HepG2 (cell line): Measurements from ENCODE around the gene USF2. TPM values are rescaled to one million over a fixed set of nuclear protein-coding genes. Genes with fewer than 3 reads are reported as not detected.

Experiments used
- ATAC-seq: fragments of 200-7000 bp; cut with Tn5 transposase; 3 replicates; pipeline ENCODE4 v1.9.1; 2020; ENCODE audit warnings: mild to moderate bottlenecking, moderate library complexity
- BruUV-seq: library from RNA; stranded (reverse); fragments of 400-500 nt; replicated peaks from 2 replicates; lab custom pipeline; 2021; lab: Mats Ljungman, UMichigan
- CTCF ChIA-PET: fragments of 300-600 bp; formaldehyde crosslinking; extraction: SDS; loops from one replicate; lab custom pipeline; 2021; ENCODE audit warnings: low total read pairs, inconsistent platforms, low intra/inter-chr PET ratio; lab: Yijun Ruan, JAX
- POLR2A ChIA-PET: fragments of 350-600 bp; sonication (Branson Sonifier 250); formaldehyde crosslinking; loops from one replicate; lab custom pipeline; 2020; ENCODE audit warnings: antibody characterized with exemption, inconsistent platforms; lab: Yijun Ruan, JAX
- DNase-seq: peaks from one replicate; pipeline ENCODE4 v3.0.0-alpha.2; 2015; ENCODE audit warnings: low spot score
- FAIRE-seq: peaks from 3 replicates; lab custom pipeline; 2011; peaks lifted over from hg19 to GRCh38; lab: Jason Lieb, UNC
- H2AFZ ChIP-seq: one replicate; pipeline ENCODE4 v1.6.1; 2011; ENCODE audit warnings: low read length, inconsistent platforms
- H3K27ac ChIP-seq: fragments of 300-600 bp; 3 replicates; pipeline ENCODE4 v1.8.0; 2011; ENCODE audit warnings: mixed run types, mild to moderate bottlenecking, mixed read lengths, low read length, inconsistent platforms; ENCODE audit not compliant: insufficient read depth; ENCODE audit errors: extremely low read length
- H3K27me3 ChIP-seq, 2 experiments: fragments of 200-600 bp in 1 of 2; 2 replicates in 1 of 2; 3 replicates in 1 of 2; pipeline versions ENCODE4 v1.6.0 to v1.8.0; 2011; ENCODE audit warnings: low read length in 2 of 2, mild to moderate bottlenecking in 2 of 2, moderate library complexity in 2 of 2, inconsistent platforms in 1 of 2; ENCODE audit not compliant: insufficient read depth in 2 of 2, control insufficient read depth in 1 of 2
- H3K36me3 ChIP-seq, 2 experiments: fragments of 200-600 bp in 1 of 2; replicated peaks in 1 of 2; 2 replicates in 1 of 2; 3 replicates in 1 of 2; pipeline versions ENCODE4 v1.5.1 to v1.8.0; 2011; ENCODE audit warnings: low read length in 2 of 2, inconsistent platforms in 1 of 2; ENCODE audit not compliant: insufficient read depth in 2 of 2, control insufficient read depth in 1 of 2
- H3K4me1 ChIP-seq: 2 replicates; pipeline ENCODE4 v1.5.1; 2012; ENCODE audit warnings: low read length, inconsistent platforms; ENCODE audit not compliant: insufficient read depth
- H3K4me2 ChIP-seq: 2 replicates; pipeline ENCODE4 v1.6.0; 2011; ENCODE audit warnings: low read depth, low read length, inconsistent platforms
- H3K4me3 ChIP-seq, 3 experiments: fragments of 200-600 bp in 1 of 3; sonication (generic), shearing (Covaris generic) in 1 of 3; replicated peaks in 1 of 3; 2 replicates each; pipeline ENCODE4 v1.5.1; 2011 to 2016; ENCODE audit warnings: low read length in 3 of 3, inconsistent platforms in 2 of 3, low read depth in 2 of 3, mild to moderate bottlenecking in 2 of 3, control low read depth in 1 of 3, mixed read lengths in 1 of 3; ENCODE audit not compliant: insufficient read depth in 1 of 3
- H3K79me2 ChIP-seq: one replicate; pipeline ENCODE4 v1.6.1; 2011; ENCODE audit warnings: low read length, inconsistent platforms; ENCODE audit not compliant: insufficient read depth
- H3K9ac ChIP-seq: 2 replicates; pipeline ENCODE4 v1.6.0; 2011; ENCODE audit warnings: mild to moderate bottlenecking, low read depth, low read length, inconsistent platforms; ENCODE audit not compliant: insufficient read depth
- H3K9me3 ChIP-seq: 2 replicates; pipeline ENCODE4 v1.5.1; 2012; ENCODE audit warnings: mild to moderate bottlenecking, low read length
- H4K20me1 ChIP-seq: 2 replicates; pipeline ENCODE4 v1.6.0; 2011; ENCODE audit warnings: inconsistent platforms, mild to moderate bottlenecking, low read length, moderate library complexity; ENCODE audit not compliant: insufficient read depth
- GABPA ChIP-seq, 2 experiments: IDR thresholded peaks; 2 replicates each; pipeline ENCODE4 v1.6.1; 2011 to 2016; ENCODE audit warnings: low read depth in 2 of 2, low read length in 1 of 2, missing biosample characterization in 1 of 2, missing genetic modification characterization in 1 of 2
- MAFF ChIP-seq: IDR thresholded peaks from 2 replicates; pipeline ENCODE4 v1.6.1; 2011; ENCODE audit warnings: low read depth, low read length, improper control_type of control experiment
- MAFK ChIP-seq, 2 experiments: IDR thresholded peaks in 1 of 2; conservative IDR thresholded peaks in 1 of 2; 2 replicates each; pipeline ENCODE4 v1.6.1; 2011; ENCODE audit warnings: improper control_type of control experiment in 2 of 2, low read length in 2 of 2
- ZKSCAN8 ChIP-seq: IDR thresholded peaks from 2 replicates; pipeline ENCODE4 v1.6.1; 2016; ENCODE audit warnings: borderline replicate concordance, missing genetic modification reagents, missing compliant biosample characterization
- ZNF180 ChIP-seq: sonication (generic); formaldehyde crosslinking; IDR thresholded peaks from 2 replicates; pipeline ENCODE4 v1.4.0; 2020; ENCODE audit warnings: low read depth, missing genetic modification reagents, borderline replicate concordance
- WGBS: methylation state at CpG from one replicate; pipeline ENCODE4 v1.1.6; 2017; ENCODE audit warnings: low lambda C conversion rate; 5-methylcytosine and 5-hydroxymethylcytosine counted together
- in situ Hi-C: cut with HindIII; loops from 2 replicates; pipeline ENCODE4 v1.10.0; 2017; ENCODE audit warnings: low pct_unique_long_range_greater_than_20kb; ENCODE audit not compliant: extremely low pct_ligation_motif_present
- intact Hi-C: fragments of 100-400 bp; cut with micrococcal nuclease; formaldehyde crosslinking; loops from one replicate; pipeline ENCODE4 v1.10.0; 2022; ENCODE audit not compliant: unreplicated experiment
- polyA plus RNA-seq, 8 experiments: library from polyadenylated mRNA; depleted of rRNA in 3 of 8; stranded (reverse) in 7 of 8; unstranded in 1 of 8; fragments of >200 nt; fragmentation: Illumina TruSeq in 4 of 8; extraction: Trizol in 4 of 8; gene quantifications; 2 replicates each; pipeline versions ENCODE4 v1.2.1 to v1.2.3, GENCODE V29; 2011 to 2016; ENCODE audit warnings: low read depth in 4 of 8, missing spikeins in 1 of 8, mixed read lengths in 1 of 8; ENCODE audit not compliant: insufficient read depth in 1 of 8
- total RNA-seq, 5 experiments: library from RNA; depleted of rRNA; stranded (reverse); fragments of >200 nt; fragmentation: Illumina TruSeq; extraction: Trizol; gene quantifications; 2 replicates each; pipeline ENCODE4 v1.2.3, GENCODE V29; 2016; ENCODE audit warnings: low read depth in 1 of 5

The USF2 gene
- total and polyA plus RNA-seq, 2 of the 13 experiments (the other 11 are each of a cell fraction or from before 2014, with no cell fraction given) = 54.9 to 106 TPM

- POLR2A ChIA-PET = no interaction called here
- ATAC-seq = no peak
- H3K27me3 ChIP-seq = no peaks in the 10 kb centered on the region
Observed at GRCh38 chr19:35314031-35314430, 45.3 kb downstream of the USF2 start.

DNA sequence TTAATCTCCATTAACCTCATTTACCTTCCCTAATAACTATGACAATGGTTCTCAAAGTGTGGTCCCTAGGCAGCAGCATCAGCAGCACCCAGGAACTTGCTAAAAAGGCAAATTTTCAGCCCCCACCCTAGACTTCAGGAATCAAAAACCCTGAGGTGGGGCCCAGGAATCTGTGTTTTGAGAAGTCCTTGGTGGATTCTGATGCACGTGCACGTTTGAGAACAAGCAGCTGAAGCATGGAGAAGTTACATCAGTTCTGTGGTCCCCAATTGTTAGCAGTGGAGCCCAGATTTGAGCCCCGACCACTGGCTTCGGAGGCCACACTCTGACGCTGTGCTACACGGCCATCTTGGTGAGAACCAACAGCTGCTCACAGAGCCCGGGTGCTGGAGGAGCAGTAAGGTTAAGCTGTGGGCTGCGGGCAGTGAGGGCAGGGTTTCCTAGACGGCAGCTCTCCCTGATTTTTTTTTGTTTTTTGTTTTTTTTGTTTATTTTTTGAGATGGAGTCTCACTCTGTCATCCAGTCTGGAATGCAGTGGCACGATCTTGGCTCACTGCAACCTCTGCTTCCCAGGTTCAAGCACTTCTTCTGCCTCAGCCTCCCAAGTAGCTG, 46.2 kb downstream of the USF2 start:
- no peaks in the 10 kb centered on the region for H3K27me3 ChIP-seq
- H3K9me3 ChIP-seq = no peaks in the 10 kb centered on the region
- no peak overlapping the region for H3K9ac ChIP-seq
- no peak for TF ChIP-seq MAFK (conservative IDR thresholded peaks at IDR 0.05 in 1 of 2, IDR thresholded peaks at IDR 0.05 in 1 of 2; ENCODE audit: low read length in 2 of 2)
- peaks cover 95% of the 10 kb centered on the region for H3K4me1 ChIP-seq
- FAIRE-seq (no peak), ATAC-seq (no peak), DNase-seq (no peak)
- H3K4me2 ChIP-seq = no peak overlapping the region
- H3K36me3 ChIP-seq = no peaks in the 10 kb centered on the region
- BruUV-seq = no TSS peak
- H3K79me2 ChIP-seq = no peaks in the 10 kb centered on the region
- no peaks in the 10 kb centered on the region for H4K20me1 ChIP-seq
- ChIA-PET CTCF (interaction anchor here (1.7 kb wide), 1 partner anchor 38 kb away, joined by 5 read pairs; no protein-coding TSS in a partner anchor), POLR2A (interaction anchor here (1.4 kb wide), 1 partner anchor 10 kb away, joined by 4 read pairs; no protein-coding TSS in a partner anchor)
- H3K4me3 ChIP-seq = no peak overlapping the region
- intact Hi-C loops = loop anchor here (1.0 kb wide), 1 partner anchor 31 kb away; no protein-coding TSS in a partner anchor
- H2AFZ ChIP-seq = no peak overlapping the region
- no peak overlapping the region for H3K27ac ChIP-seq
- WGBS = 94% methylated on average over 9 of the region's 10 CpGs
- in situ Hi-C loops = no loop called here

More at GRCh38 chr19:35314031-35314430, 45.3 kb downstream of the USF2 start:
- BruUV-seq = no TSS peak
- WGBS = 97% methylated on average over 7 of the region's 8 CpGs
- Histone ChIP-seq H2AFZ (no peak overlapping the region), H3K4me1 (peaks cover 99% of the 10 kb centered on the region), H3K9ac (no peak overlapping the region), H3K4me3 (no peak overlapping the region), H3K36me3 (no peaks in the 10 kb centered on the region), H3K27ac (no peak overlapping the region), H4K20me1 (no peaks in the 10 kb centered on the region), H3K9me3 (no peaks in the 10 kb centered on the region), H3K79me2 (no peaks in the 10 kb centered on the region), H3K4me2 (no peak overlapping the region)
- peak; percentile 99; the same call in 1 of the 2 replicates for TF ChIP-seq ZNF180 (CRISPR knock-in tag)
- TF ChIP-seq GABPA (IDR thresholded peaks at IDR 0.05; ENCODE audit: low read depth, low read length) = no peak
- TF ChIP-seq GABPA (CRISPR knock-in tag; IDR thresholded peaks at IDR 0.05; ENCODE audit: low read depth) = no peak
- TF ChIP-seq MAFK (conservative IDR thresholded peaks at IDR 0.05 in 1 of 2, IDR thresholded peaks at IDR 0.05 in 1 of 2; ENCODE audit: low read length in 2 of 2) = peak; percentile 60 to 73; a peak in 3 of 4 replicates
- 0 out of 2 replicates have a peak, but pooled peaks have one; percentile 29 for TF ChIP-seq MAFF
- peak; percentile 94 for TF ChIP-seq ZKSCAN8
- in situ Hi-C loops = no loop called here
- FAIRE-seq (no peak), DNase-seq (no peak)
- CTCF ChIA-PET = interaction anchor here (1.7 kb wide), 1 partner anchor 39 kb away, joined by 5 read pairs; no protein-coding TSS in a partner anchor
- intact Hi-C loops = no loop called here
